Endothelial cell of umbilical vein (primary cell): ENCODE measurements around the gene P3H2.

Experiments used
- CTCF ChIP-seq, 2 donors: IDR thresholded peaks; 1 replicate in 1 of 2; 2 replicates in 1 of 2; pipeline ENCODE4 v1.5.1; 2011; ENCODE audit warnings: low read length in 2 of 2, mild to moderate bottlenecking in 2 of 2, moderate library complexity in 2 of 2, control low read depth in 1 of 2, inconsistent platforms in 1 of 2, low read depth in 1 of 2; ENCODE audit not compliant: insufficient read depth in 1 of 2; ENCODE audit errors: extremely low read depth in 1 of 2
- EZH2 ChIP-seq: IDR thresholded peaks from 2 replicates; pipeline ENCODE4 v1.6.1; 2012; ENCODE audit warnings: borderline replicate concordance, low read depth, mild to moderate bottlenecking, moderate library complexity, low read length, inconsistent platforms; ENCODE audit not compliant: severe bottlenecking
- FOS ChIP-seq: IDR thresholded peaks from 2 replicates; pipeline ENCODE4 v1.6.1; 2011; ENCODE audit warnings: mild to moderate bottlenecking, low read length, moderate library complexity, borderline replicate concordance; ENCODE audit not compliant: insufficient read depth
- GATA2 ChIP-seq: IDR thresholded peaks from 2 replicates; pipeline ENCODE4 v1.7.0; 2011; ENCODE audit warnings: low read depth, mild to moderate bottlenecking, moderate library complexity, mixed read lengths, low read length; ENCODE audit not compliant: insufficient read length, insufficient read depth
- JUN ChIP-seq: IDR thresholded peaks from 2 replicates; pipeline ENCODE4 v1.6.1; 2011; ENCODE audit warnings: borderline replicate concordance, low read depth; ENCODE audit not compliant: insufficient read length, insufficient read depth
- MYC ChIP-seq: IDR thresholded peaks from one replicate; pipeline ENCODE4 v1.6.1; 2011; ENCODE audit warnings: mild to moderate bottlenecking, low read depth, low read length
- POLR2A ChIP-seq: IDR thresholded peaks from 2 replicates; pipeline ENCODE4 v1.6.1; 2012; ENCODE audit warnings: low read depth, mild to moderate bottlenecking, control low read depth, low read length
- POLR2AphosphoS5 ChIP-seq: IDR thresholded peaks from 2 replicates; pipeline ENCODE4 v1.6.1; 2012; ENCODE audit warnings: low read depth, mild to moderate bottlenecking, control low read depth, low read length, moderate library complexity; ENCODE audit not compliant: insufficient read depth
- TF ChIP-seq, protein P1 (sequence below): IDR thresholded peaks from 2 replicates; pipeline ENCODE4 v1.6.1; 2011; ENCODE audit not compliant: insufficient read depth, insufficient read length

DNA sequence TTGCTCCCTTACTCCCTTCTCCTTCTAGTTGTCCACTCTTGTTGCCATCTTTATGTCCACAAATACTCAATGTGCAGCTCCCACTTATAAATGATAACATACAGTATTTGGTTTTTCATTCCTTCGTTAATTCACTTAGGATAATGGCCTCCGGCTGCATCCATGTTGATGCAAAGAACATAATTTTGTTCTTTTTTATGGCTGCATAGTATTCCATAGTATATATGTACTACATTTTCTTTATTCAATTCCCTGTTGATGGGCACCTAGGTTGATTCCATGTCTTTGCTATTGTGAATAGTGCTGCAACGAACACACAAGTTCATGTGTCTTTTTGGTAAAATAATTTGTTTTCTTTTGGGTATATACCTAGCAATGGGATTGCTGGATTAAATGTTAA lies 21.3 kb upstream of the P3H2 start:
- TF ChIP-seq CTCF (IDR thresholded peaks at IDR 0.05; ENCODE audit: extremely low read depth in 1 of 2, insufficient read depth in 1 of 2, low read depth in 1 of 2, low read length in 2 of 2), result no peak
- TF ChIP-seq, protein P1, sequence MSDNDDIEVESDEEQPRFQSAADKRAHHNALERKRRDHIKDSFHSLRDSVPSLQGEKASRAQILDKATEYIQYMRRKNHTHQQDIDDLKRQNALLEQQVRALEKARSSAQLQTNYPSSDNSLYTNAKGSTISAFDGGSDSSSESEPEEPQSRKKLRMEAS, result no peak
- TF ChIP-seq EZH2, result no peak
- TF ChIP-seq POLR2AphosphoS5, result no peak
- no peak for TF ChIP-seq POLR2A
- no peak for TF ChIP-seq FOS
- no peak for TF ChIP-seq JUN
- TF ChIP-seq MYC, result no peak
- no peak for TF ChIP-seq GATA2
